Mucosa of rectum (tissue), 2 donors: ENCODE data around the gene FBXW8.

ENCODE experiments used
- H3K27ac ChIP-seq, 2 donors: one replicate each; pipeline ENCODE4 v1.7.0; 2013; ENCODE audit warnings: inconsistent platforms in 2 of 2, low read depth in 2 of 2, low read length in 2 of 2
- H3K27me3 ChIP-seq, 2 donors: one replicate each; pipeline ENCODE4 v1.7.0; 2013; ENCODE audit warnings: low read length in 2 of 2; ENCODE audit not compliant: control insufficient read depth in 2 of 2, insufficient read depth in 2 of 2
- H3K36me3 ChIP-seq, 2 donors: one replicate each; pipeline ENCODE4 v1.7.0; 2013; ENCODE audit warnings: low read length in 2 of 2; ENCODE audit not compliant: control insufficient read depth in 2 of 2, insufficient read depth in 2 of 2
- H3K4me1 ChIP-seq, 2 donors: one replicate each; pipeline ENCODE4 v1.7.0; 2013; ENCODE audit warnings: low read length in 2 of 2, mild to moderate bottlenecking in 1 of 2; ENCODE audit not compliant: control insufficient read depth in 2 of 2, insufficient read depth in 2 of 2
- H3K4me3 ChIP-seq, 2 donors: one replicate each; pipeline ENCODE4 v1.7.0; 2013; ENCODE audit warnings: low read length in 2 of 2
- H3K9ac ChIP-seq, 2 donors: one replicate each; pipeline ENCODE4 v1.7.0; 2013; ENCODE audit warnings: low read length in 2 of 2, low read depth in 1 of 2, mild to moderate bottlenecking in 1 of 2
- H3K9me3 ChIP-seq, 2 donors: one replicate each; pipeline ENCODE4 v1.7.0; 2013; ENCODE audit warnings: low read length in 2 of 2; ENCODE audit not compliant: control insufficient read depth in 2 of 2
- donor health status: healthy.
- donor health status: Normal muscosa, but diverticular disease.

FBXW8 gene

GRCh38 chr12:117037289-117038022, 126.7 kb downstream of the FBXW8 start:
- Histone ChIP-seq H3K27ac (no peak overlapping the region), H3K27me3 (peaks cover 3 to 10% of the 10 kb centered on the region in 2 donors), H3K4me3 (no peak overlapping the region), H3K9ac (no peak overlapping the region), H3K36me3 (no peaks in the 10 kb centered on the region), H3K9me3 (no peaks in the 10 kb centered on the region), H3K4me1 (no peaks in the 10 kb centered on the region)

DNA sequence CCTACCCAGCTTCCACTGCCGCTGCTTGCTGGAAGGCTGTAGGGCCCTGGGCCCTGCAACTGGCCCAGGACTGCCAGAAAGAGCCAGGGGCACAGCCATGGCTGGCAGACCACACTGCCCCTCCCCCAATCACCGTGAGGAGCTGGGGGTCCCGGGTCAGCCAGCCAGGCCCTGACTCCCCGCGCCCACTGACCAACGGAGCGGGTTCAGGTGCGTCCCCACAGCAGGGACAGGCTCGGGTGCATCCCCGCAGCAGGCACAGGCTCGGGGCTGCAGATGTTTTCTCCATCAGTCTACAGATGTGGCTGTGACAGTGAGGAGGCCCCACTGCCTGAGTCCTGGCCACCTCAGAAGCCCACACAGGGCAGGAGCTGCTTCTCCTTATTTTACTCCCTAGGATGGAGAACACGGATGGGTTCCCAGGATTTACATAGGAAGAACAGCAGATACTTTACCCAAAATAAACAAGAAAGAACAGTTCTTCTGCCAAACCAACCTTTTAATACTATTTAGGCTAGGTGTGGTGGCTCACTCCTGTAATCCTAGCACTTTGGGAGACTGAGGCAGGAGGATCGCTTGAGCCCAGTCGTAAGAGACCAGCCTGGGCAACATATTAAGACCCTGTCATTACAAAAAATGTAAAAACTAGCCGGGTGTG, 127.4 kb downstream of the FBXW8 start:
- no peak overlapping the region for H3K4me3 ChIP-seq
- H3K27me3 ChIP-seq = peaks cover 3 to 10% of the 10 kb centered on the region in 2 donors
- H3K9ac ChIP-seq = no peak overlapping the region
- no peak overlapping the region for H3K27ac ChIP-seq
- H3K9me3 ChIP-seq = no peaks in the 10 kb centered on the region
- no peaks in the 10 kb centered on the region for H3K36me3 ChIP-seq
- no peaks in the 10 kb centered on the region for H3K4me1 ChIP-seq

DNA sequence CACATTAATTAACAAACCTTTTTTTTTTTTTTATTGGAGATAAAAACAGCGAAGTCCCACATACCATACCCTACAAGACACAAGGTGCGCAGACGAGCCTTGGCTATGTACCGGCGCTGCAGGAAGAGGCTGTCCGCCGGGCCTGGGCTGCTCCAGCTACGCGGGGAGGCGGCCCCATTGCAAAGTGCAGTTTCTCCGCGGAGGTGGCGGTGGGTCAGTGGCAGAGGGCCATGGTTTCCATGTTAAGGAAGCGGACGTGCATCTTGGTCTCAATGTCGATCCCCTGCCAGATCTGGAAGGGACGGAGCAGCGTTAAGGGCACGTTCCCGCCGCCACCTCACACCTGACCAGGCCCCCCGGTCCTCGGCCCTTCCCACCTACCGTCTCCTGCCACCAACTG, 128.2 kb downstream of the FBXW8 start:
- Histone ChIP-seq H3K36me3 (no peaks in the 10 kb centered on the region), H3K4me1 (no peaks in the 10 kb centered on the region), H3K9me3 (no peaks in the 10 kb centered on the region), H3K4me3 (no peak overlapping the region), H3K27me3 (peaks cover 0 to 4% of the 10 kb centered on the region in 2 donors), H3K9ac (no peak overlapping the region), H3K27ac (no peak overlapping the region)

- no peaks in the 10 kb centered on the region for H3K9me3 ChIP-seq
- no peak overlapping the region for H3K27ac ChIP-seq
- H3K4me1 ChIP-seq = no peaks in the 10 kb centered on the region
- H3K9ac ChIP-seq = no peak overlapping the region
- H3K4me3 ChIP-seq = no peak overlapping the region
- peaks cover 0 to 2% of the 10 kb centered on the region in 2 donors for H3K27me3 ChIP-seq
- H3K36me3 ChIP-seq = no peaks in the 10 kb centered on the region
Measured at GRCh38 chr12:117039891-117040309, 129.2 kb downstream of the FBXW8 start.

DNA sequence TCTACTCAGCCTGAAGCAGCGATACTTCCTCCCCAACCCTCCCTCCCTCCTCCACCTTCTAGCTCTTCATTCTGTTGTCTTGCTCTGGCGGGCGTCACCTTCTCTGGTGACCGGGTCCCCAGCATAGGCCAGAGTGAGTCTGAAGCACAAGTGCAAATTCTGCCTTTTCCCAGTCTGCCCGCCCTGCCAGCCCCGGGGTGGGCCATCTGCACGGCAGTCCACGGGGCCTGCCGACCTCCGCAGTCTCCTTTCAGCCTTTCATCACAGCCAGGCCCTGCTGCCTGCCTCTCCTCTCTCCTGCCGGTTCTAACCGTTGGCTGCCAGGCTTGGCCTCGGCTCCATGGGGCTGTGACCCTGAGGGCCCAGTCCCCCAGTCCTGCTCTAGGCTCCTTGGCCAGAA, 129.7 kb downstream of the FBXW8 start:
- no peaks in the 10 kb centered on the region for H3K4me1 ChIP-seq
- H3K4me3 ChIP-seq = no peak overlapping the region
- no peaks in the 10 kb centered on the region for H3K9me3 ChIP-seq
- H3K9ac ChIP-seq = no peak overlapping the region
- no peaks in the 10 kb centered on the region for H3K27me3 ChIP-seq
- no peaks in the 10 kb centered on the region for H3K36me3 ChIP-seq
- no peak overlapping the region for H3K27ac ChIP-seq

GRCh38 chr12:117041798-117042170, 131.0 kb downstream of the FBXW8 start:
- H3K9ac ChIP-seq = no peak overlapping the region
- no peaks in the 10 kb centered on the region for H3K9me3 ChIP-seq
- no peak overlapping the region for H3K27ac ChIP-seq
- H3K36me3 ChIP-seq = no peaks in the 10 kb centered on the region
- no peak overlapping the region for H3K4me3 ChIP-seq
- H3K4me1 ChIP-seq = no peaks in the 10 kb centered on the region
- no peaks in the 10 kb centered on the region for H3K27me3 ChIP-seq

- H3K27me3 ChIP-seq = no peaks in the 10 kb centered on the region
- H3K4me3 ChIP-seq = no peak overlapping the region
- H3K9ac ChIP-seq = no peak overlapping the region
- H3K4me1 ChIP-seq = no peaks in the 10 kb centered on the region
- no peak overlapping the region for H3K27ac ChIP-seq
- no peaks in the 10 kb centered on the region for H3K9me3 ChIP-seq
- H3K36me3 ChIP-seq = no peaks in the 10 kb centered on the region
Measured at GRCh38 chr12:117042171-117042842, 131.6 kb downstream of the FBXW8 start.

- Histone ChIP-seq H3K9me3 (no peaks in the 10 kb centered on the region), H3K4me1 (no peaks in the 10 kb centered on the region), H3K4me3 (no peak overlapping the region), H3K27ac (no peak overlapping the region), H3K9ac (no peak overlapping the region), H3K27me3 (no peaks in the 10 kb centered on the region), H3K36me3 (no peaks in the 10 kb centered on the region)
Measured at GRCh38 chr12:117042862-117043261, 132.1 kb downstream of the FBXW8 start.

DNA sequence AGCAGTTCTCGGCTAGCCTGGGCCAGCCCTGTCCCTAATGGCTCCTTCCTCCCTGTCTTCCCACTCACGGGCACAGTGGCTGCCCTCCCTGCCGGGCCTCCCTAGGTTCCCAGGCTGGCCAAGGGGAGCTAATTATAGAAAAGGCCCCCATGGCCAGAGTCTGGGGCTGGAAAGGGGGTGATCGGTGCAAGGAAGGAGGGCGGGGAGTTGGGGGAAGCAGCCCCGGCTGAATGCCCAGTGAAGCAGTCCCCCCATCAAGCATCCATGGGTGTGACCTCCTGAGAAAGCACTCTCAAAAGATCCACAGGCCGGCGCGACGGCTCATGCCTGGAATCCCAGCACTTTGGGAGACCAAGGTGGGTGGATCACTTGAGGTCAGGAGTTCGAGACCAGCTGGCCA, 133.6 kb downstream of the FBXW8 start:
- Histone ChIP-seq H3K4me1 (peaks cover 0 to 4% of the 10 kb centered on the region in 2 donors), H3K36me3 (no peaks in the 10 kb centered on the region), H3K27me3 (no peaks in the 10 kb centered on the region), H3K9ac (no peak overlapping the region), H3K27ac (no peak overlapping the region), H3K4me3 (no peak overlapping the region), H3K9me3 (no peaks in the 10 kb centered on the region)

- Histone ChIP-seq H3K9ac (no peak overlapping the region), H3K27ac (peak overlapping the region in 1 of 2 donors; percentile 43), H3K4me3 (no peak overlapping the region), H3K9me3 (no peaks in the 10 kb centered on the region), H3K4me1 (peaks cover 0 to 4% of the 10 kb centered on the region in 2 donors), H3K36me3 (no peaks in the 10 kb centered on the region), H3K27me3 (no peaks in the 10 kb centered on the region)
Measured at GRCh38 chr12:117044790-117045159, 134.0 kb downstream of the FBXW8 start.
